Stomach (tissue), 4 donors: Measurements from ENCODE around the gene PTPRS.

Experiments used
- CTCF ChIP-seq, 7 experiments: fragments of 450-650 bp in 4 of 7; fragments of 200-600 bp in 3 of 7; sonication (generic) in 3 of 7; IDR thresholded peaks; one replicate each; pipeline ENCODE4 v1.5.1; 2016 to 2019; ENCODE audit warnings: antibody characterized with exemption in 7 of 7, control low read depth in 2 of 7, mild to moderate bottlenecking in 1 of 7
- POLR2A ChIP-seq, 4 donors: fragments of 450-650 bp; IDR thresholded peaks; one replicate each; pipeline ENCODE4 v1.6.1; 2016; ENCODE audit warnings: antibody characterized with exemption in 4 of 4, control low read depth in 2 of 4, mild to moderate bottlenecking in 1 of 4, moderate library complexity in 1 of 4

- no peak for TF ChIP-seq POLR2A (IDR thresholded peaks at IDR 0.05)
- TF ChIP-seq CTCF (IDR thresholded peaks at IDR 0.05), result no peak
These were observed 15.8 kb upstream of the PTPRS start for GRCh38 chr19:5356428-5356827.
